Left renal pelvis (tissue), 4 donors: ENCODE results near the gene ARL14EPL. TPM values are rescaled to one million over a fixed set of nuclear protein-coding genes. Genes with fewer than 3 reads are reported as not detected.

Source experiments
- polyA plus RNA-seq, 4 donors: library from polyadenylated mRNA; unstranded; fragments of 120-200 nt; gene quantifications; one replicate each; pipeline ENCODE4 v1.2.1, GENCODE V29; 2013; ENCODE audit not compliant: insufficient read length in 4 of 4

The ARL14EPL gene
- polyA plus RNA-seq, 4 donors, result not detected

Other genes starting within 250 kb of the ARL14EPL start
- gene CDO1, start 215.8 kb upstream of the ARL14EPL start, polyA plus RNA-seq, result 10 to 100 TPM; 16.2 to 51.3 (median 29.3) TPM
- gene ATG12, start 190.9 kb upstream of the ARL14EPL start, polyA plus RNA-seq, result 10 to 100 TPM; 54.0 to 71.7 (median 58.6) TPM
- 100 to 1,000 TPM; 111 to 231 (median 142) TPM for gene AP3S1, start 190.5 kb upstream of the ARL14EPL start, polyA plus RNA-seq
- gene LVRN, start 70.0 kb upstream of the ARL14EPL start, polyA plus RNA-seq, result 10 to 100 TPM in 1 of 4 donors, 1 to 10 TPM in 2, under 1 TPM in 1; 0.79 to 13.6 (median 1.1) TPM
- 10 to 100 TPM; 38.4 to 75.5 (median 58.7) TPM for gene COMMD10, start 52.6 kb downstream of the ARL14EPL start, polyA plus RNA-seq